AG04450 (cell line): ENCODE data around the gene IGFN1. TPM values are rescaled to one million over a fixed set of nuclear protein-coding genes. Genes with fewer than 3 reads are reported as not detected.

Source experiments
- CTCF ChIA-PET: fragments of 300-600, 350-600 bp; formaldehyde crosslinking; extraction: SDS; loops from one replicate; lab custom pipeline; 2022; ENCODE audit warnings: antibody characterized with exemption, inconsistent platforms; lab: Charles Lee
- POLR2A ChIA-PET: fragments of 350-600 bp; formaldehyde crosslinking; extraction: SDS; loops from one replicate; lab custom pipeline; 2021; ENCODE audit warnings: antibody characterized with exemption, inconsistent platforms; lab: Yijun Ruan, JAX
- DNase-seq: peaks from one replicate; pipeline ENCODE4 v3.0.0-alpha.2; 2011; ENCODE audit warnings: low read depth, low spot score
- H3K27ac ChIP-seq: one replicate; pipeline ENCODE4 v1.5.1; 2012; ENCODE audit warnings: low read depth, low read length, control low read depth
- H3K27me3 ChIP-seq: one replicate; pipeline ENCODE4 v1.6.0; 2012; ENCODE audit warnings: low read length; ENCODE audit not compliant: control insufficient read depth, insufficient read depth
- H3K4me3 ChIP-seq: 2 replicates; pipeline ENCODE4 v1.5.1; 2011; ENCODE audit warnings: mild to moderate bottlenecking, low read depth, low read length, control low read depth
- H3K9me3 ChIP-seq: 2 replicates; pipeline ENCODE4 v1.5.1; 2012; ENCODE audit warnings: low read length; ENCODE audit not compliant: control insufficient read depth, insufficient read depth
- CTCF ChIP-seq: IDR thresholded peaks from 2 replicates; pipeline ENCODE4 v1.5.1; 2011; ENCODE audit warnings: low read depth, low read length, control low read depth, inconsistent platforms
- polyA plus RNA-seq: library from polyadenylated mRNA; depleted of rRNA; stranded (reverse); fragments of >200 nt; gene quantifications from 2 replicates; pipeline ENCODE4 v1.2.3, GENCODE V29; 2011

The IGFN1 gene
- polyA plus RNA-seq, 1 experiment = not detected

GRCh38 chr1:201190005-201190404, 619 bp upstream of the IGFN1 start:
- CTCF ChIA-PET = no interaction called here
- no peak overlapping the region for H3K4me3 ChIP-seq

DNA sequence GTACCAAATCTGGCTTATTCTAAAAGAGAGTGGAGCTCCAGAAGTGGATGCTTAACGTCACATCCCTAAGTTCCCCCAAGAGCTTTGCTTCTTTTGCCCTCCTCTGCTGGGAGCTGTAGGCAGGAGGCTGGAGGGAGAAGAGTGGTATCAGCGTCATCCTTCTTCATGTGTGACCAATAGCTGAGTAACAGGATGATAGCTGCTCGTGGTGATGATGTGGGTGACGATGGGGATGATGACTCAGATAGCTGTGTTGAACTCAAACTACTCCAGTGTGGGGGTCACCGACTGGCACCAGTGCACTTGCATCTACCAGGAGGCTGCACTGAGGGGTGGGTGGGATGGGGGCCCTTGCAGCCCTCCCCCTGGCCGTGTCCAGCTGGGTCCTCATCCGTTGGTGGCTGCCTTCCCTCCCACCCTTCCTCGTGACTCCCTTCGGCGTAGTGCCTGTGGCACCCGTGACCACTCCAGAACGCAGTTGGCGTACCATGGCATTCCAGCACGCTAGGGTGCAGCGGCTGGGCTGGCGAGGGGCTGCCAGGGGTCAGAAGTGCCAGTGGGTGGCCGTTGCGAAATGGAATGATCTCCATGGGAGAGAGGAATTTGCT, 1.1 kb downstream of the IGFN1 start:
- peak overlapping the region; percentile 11 for H3K27ac ChIP-seq
- H3K4me3 ChIP-seq = no peak overlapping the region
- DNase-seq = peak; percentile 61
- POLR2A ChIA-PET = no interaction called here
- no peaks in the 10 kb centered on the region for H3K27me3 ChIP-seq
- H3K9me3 ChIP-seq = peaks cover 2% of the 10 kb centered on the region; the same call in 1 of the 2 replicates
- TF ChIP-seq CTCF = no peak
- CTCF ChIA-PET = interaction anchor here (1.0 kb wide), 1 partner anchor 106 kb away, joined by 3 read pairs; no protein-coding TSS in a partner anchor

More at GRCh38 chr1:201190005-201190404, 619 bp upstream of the IGFN1 start:
- no peak for DNase-seq
- H3K27me3 ChIP-seq = no peaks in the 10 kb centered on the region
- H3K27ac ChIP-seq = no peak overlapping the region
- peaks cover 2% of the 10 kb centered on the region; the same call in 1 of the 2 replicates for H3K9me3 ChIP-seq
- no peak for TF ChIP-seq CTCF
- POLR2A ChIA-PET = no interaction called here

DNA sequence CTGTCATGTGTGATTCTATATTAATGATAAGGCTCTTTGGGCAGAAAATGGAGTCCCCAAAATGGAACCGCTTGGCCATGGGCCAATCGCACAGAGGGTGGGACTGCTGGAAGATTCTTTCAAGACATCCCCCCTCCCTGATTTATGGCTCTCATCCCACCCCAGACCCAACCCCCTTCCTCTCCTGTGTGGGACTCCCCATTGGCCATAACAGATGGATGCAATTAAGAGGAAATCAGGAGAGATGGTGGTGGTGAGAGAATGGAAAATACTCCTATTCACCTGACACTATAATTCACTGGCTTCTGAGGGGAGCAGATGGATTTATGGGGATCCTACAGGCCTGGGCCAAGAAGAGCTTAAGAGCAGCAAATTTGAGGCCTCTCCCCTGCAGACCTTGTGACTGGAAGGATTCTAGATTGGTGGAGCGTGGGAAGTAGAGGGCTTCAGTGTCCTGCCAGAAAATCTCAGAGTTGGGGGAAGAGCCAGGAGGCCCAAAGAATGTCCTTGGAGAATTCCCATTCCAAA, 1.7 kb downstream of the IGFN1 start:
- DNase-seq = no peak
- Histone ChIP-seq H3K4me3 (no peak overlapping the region), H3K27me3 (no peaks in the 10 kb centered on the region), H3K9me3 (peaks cover 2% of the 10 kb centered on the region; the same call in 1 of the 2 replicates), H3K27ac (no peak overlapping the region)
- CTCF ChIA-PET = no interaction called here
- no peak for TF ChIP-seq CTCF
- POLR2A ChIA-PET = no interaction called here

GRCh38 chr1:201194046-201194445, 3.4 kb downstream of the IGFN1 start:
- ChIA-PET CTCF (no interaction called here), POLR2A (no interaction called here)
- Histone ChIP-seq H3K27ac (no peak overlapping the region), H3K9me3 (peaks cover 2% of the 10 kb centered on the region; the same call in 1 of the 2 replicates), H3K27me3 (peaks cover 2% of the 10 kb centered on the region), H3K4me3 (no peak overlapping the region)
- TF ChIP-seq CTCF = no peak
- DNase-seq = no peak

DNA sequence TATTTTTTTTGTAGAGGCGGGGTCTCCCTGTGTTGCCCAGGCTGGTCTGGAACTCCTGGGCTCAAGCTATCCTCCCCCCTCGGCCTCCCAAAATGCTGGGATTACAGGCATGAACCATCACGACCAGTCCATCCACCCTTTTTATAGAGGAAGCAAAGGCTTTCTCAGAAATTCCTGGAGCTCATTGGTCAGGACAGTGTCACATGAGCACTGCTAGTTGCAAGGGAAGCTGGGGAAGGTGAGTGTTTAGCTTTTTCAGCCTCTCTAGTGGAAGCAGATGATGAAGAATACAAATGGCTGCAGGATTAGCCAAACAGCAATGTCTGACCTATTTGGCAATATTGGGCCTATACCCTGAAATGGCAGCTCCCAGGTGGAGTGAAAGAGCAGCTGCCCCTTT, 8.0 kb downstream of the IGFN1 start:
- no peak for TF ChIP-seq CTCF
- ChIA-PET POLR2A (no interaction called here), CTCF (no interaction called here)
- no peaks in the 10 kb centered on the region for H3K9me3 ChIP-seq
- H3K27me3 ChIP-seq = peaks cover 15% of the 10 kb centered on the region
- DNase-seq = no peak
- H3K27ac ChIP-seq = no peak overlapping the region
- no peak overlapping the region for H3K4me3 ChIP-seq
